Stimulated activated naive B cell treated with anti-CD40 and anti-IgM and Interleukin-4, amounts not matched to agents 10 μg/mL and 1 μg/mL and 100 μg/mL, for 72 hours (primary cell): ENCODE data around the gene S100A7.
"Not testable (repeated sequence)": the region's sequence is repeated elsewhere in the genome, so short reads cannot be mapped to it uniquely, and the experiment has no call there.

ENCODE experiments used
- ATAC-seq, 2 donors: fragments of 150-1000 bp; cut with Tn5 transposase; replicated peaks; 2 replicates each; pipeline ENCODE4 v1.10.0; 2021; ENCODE audit warnings: moderate library complexity in 1 of 2
- DNase-seq: peaks from one replicate; pipeline ENCODE4 v3.0.0; 2021
- H3K27ac Mint-ChIP-seq: one replicate; pipeline ENCODE4 v1.8.0; 2022; ENCODE audit warnings: mild to moderate bottlenecking, mixed read lengths
- H3K27me3 Mint-ChIP-seq, 2 donors: one replicate each; pipeline ENCODE4 v1.8.0; 2022; ENCODE audit warnings: mixed read lengths in 2 of 2
- H3K36me3 Mint-ChIP-seq, 2 donors: one replicate each; pipeline ENCODE4 v1.8.0; 2022; ENCODE audit warnings: mixed read lengths in 2 of 2, mild to moderate bottlenecking in 1 of 2
- H3K4me1 Mint-ChIP-seq, 2 donors: one replicate each; pipeline ENCODE4 v1.8.0; 2022; ENCODE audit warnings: mixed read lengths in 2 of 2, mild to moderate bottlenecking in 1 of 2
- H3K4me3 Mint-ChIP-seq, 2 donors: one replicate each; pipeline ENCODE4 v1.8.0; 2022; ENCODE audit warnings: mild to moderate bottlenecking in 2 of 2, mixed read lengths in 2 of 2, moderate library complexity in 1 of 2
- H3K9me3 Mint-ChIP-seq, 2 donors: one replicate each; pipeline ENCODE4 v1.8.0; 2022; ENCODE audit warnings: mixed read lengths in 2 of 2, mild to moderate bottlenecking in 1 of 2

The S100A7 gene

GRCh38 chr1:153413961-153414360 is 46.5 kb downstream of the S100A7 start:
- H3K9me3 Mint-ChIP-seq, H3K36me3 Mint-ChIP-seq, H3K4me3 Mint-ChIP-seq, DNase-seq, ATAC-seq, H3K27ac Mint-ChIP-seq, H3K4me1 Mint-ChIP-seq: not testable (repeated sequence)
- H3K27me3 Mint-ChIP-seq: peaks cover 27 to 30% of the 10 kb centered on the region in 2 donors
